GM21737 (cell line): Measurements from ENCODE around the gene ATP9A.
"Not testable (repeated sequence)": the region's sequence is repeated elsewhere in the genome, so short reads cannot be mapped to it uniquely, and the experiment has no call there.

Experiments
- ATAC-seq: cut with Tn5 transposase; IDR thresholded peaks from one replicate; pipeline ENCODE4 v1.9.1; 2021; ENCODE audit warnings: mild to moderate bottlenecking, moderate library complexity; ENCODE audit not compliant: unreplicated experiment

The ATP9A gene

GRCh38 chr20:51753220-51753619 is 15.0 kb downstream of the ATP9A start:
- ATAC-seq: not testable (repeated sequence)

- no peak for ATAC-seq
Measured at GRCh38 chr20:51752343-51752951, 15.7 kb downstream of the ATP9A start.

DNA sequence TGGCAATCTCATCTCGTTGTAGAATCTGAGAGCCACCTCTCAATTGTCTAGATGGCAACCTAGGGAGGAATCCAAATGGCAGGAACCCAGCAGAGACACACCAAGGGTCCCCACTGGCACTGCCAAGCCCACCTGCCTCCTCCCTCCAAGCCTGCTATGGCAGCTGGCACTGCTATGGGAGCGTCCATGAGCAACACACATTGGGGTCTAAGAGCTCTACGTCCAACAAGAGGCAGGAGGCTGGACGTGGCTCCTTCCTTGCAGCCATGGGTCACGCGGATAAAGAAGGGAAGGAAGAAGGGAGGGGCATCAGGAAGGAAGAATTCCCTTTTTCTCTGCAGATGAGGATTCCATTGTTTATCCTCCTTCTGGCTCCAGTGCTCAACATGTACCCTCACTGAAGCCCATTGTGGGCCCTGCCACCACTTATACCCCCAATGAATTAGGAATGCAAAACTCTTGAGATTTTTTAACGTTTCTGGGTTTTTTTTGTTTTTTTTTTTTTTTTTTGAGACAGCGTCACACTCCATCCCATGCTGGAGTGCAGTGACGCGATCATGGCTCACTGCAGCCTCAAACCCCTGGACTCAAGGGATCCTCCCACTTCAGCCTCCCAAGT is 17.3 kb downstream of the ATP9A start:
- no peak for ATAC-seq

- no peak for ATAC-seq
Measured at GRCh38 chr20:51750037-51750769, 18.0 kb downstream of the ATP9A start.

GRCh38 chr20:51749674-51750036 is 18.5 kb downstream of the ATP9A start:
- ATAC-seq: no peak

DNA sequence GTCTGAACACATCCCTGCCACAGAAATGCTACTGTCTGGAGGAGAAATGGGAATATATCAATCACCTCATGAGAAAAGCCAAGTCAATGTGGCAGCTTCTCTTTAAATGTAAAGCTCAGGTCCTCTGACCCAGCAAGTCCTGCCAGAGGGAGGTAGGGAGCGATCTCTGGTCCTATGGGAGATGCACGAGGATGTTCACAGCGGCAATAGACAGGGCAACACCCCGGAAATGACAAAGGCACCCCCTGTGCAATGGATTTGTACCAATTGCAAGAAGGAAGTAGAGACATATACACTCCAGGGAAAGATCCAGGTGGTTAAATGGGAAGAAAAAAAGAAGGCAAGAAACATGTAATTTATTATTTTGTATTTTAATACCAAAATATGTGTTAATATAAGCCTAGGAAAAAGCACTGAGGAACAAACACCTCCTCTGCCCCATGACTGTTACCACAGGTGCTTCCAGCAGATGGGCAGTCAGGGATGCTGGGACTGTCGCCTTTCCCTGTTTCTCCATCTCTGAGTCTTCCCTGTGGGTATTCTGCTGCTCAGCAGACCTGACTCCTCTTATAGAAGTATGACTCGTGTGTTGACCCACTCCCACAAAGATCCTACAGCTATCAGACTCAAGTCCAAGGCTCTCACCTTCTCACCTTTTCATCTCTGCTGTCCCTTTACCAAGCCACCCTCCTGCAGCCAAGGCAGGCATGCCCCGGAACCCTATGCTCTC is 20.8 kb downstream of the ATP9A start:
- ATAC-seq: no peak

DNA sequence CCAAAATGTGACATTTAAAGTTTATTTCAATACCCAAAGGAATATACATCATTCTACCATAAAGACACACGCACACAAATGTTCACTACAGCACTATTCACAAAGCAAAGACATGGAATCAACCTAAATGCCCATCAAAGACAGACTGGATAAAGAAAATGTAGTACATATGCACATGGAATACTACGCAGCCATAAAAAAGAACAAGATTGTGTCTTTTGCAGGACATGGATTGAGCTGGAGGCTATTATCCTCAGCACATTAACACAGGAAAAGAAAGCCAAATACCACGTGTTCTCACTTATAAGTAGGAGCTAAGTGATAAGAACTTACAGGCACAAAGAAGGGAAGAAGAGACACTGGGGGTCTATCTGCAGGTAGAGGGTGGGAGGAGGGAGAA is 22.4 kb downstream of the ATP9A start:
- no peak for ATAC-seq

- ATAC-seq: no peak
Measured at GRCh38 chr20:51740838-51741237, 27.4 kb downstream of the ATP9A start.

DNA sequence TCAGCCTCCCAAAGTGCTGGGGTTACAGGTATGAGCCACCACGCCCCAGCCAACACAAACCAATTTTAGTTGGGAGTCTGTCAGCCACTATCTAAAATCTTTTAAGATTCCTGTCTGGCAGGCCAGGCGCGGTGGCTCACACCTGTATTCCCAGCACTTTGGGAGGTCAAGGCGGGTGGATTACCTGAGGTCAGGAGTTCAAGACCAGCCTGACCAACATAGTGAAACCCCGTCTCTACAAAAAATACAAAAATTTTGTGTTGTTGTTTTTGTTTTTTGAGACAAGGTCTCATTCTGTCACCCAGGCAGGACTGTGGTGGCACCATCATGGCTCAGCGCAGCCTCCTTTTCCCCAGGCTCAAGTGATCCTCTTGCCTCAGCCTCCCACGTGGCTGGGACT is 27.9 kb downstream of the ATP9A start:
- not testable (repeated sequence) for ATAC-seq

GRCh38 chr20:51739722-51740249 is 28.4 kb downstream of the ATP9A start:
- ATAC-seq: no peak

DNA sequence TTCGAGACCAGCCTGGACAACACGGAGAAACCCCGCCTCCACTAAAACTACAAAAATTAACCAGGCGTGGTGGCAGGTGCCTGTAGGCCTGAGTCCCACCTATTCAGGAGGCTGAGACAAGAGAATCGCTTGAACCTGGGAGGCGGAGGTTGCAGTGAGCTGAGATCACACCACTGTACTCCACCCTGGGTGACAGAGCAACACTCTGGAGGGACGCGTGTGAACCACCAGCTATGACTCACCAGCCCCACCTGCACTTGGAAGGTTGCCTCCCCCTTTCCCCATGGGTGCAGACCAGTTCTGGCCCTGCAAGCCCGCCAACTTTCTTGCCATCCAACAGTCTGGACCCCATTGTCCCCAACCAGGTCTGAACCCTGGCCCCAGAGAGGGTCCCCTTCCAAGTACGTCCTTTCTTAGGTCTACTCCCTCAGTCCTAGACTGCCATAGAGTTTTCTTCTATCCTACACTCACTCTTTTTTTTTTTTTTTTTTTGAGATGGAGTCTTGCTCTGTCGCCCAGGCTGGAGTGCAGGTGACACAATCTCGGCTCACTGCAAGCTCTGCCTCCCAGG is 29.2 kb downstream of the ATP9A start:
- no peak for ATAC-seq

- not testable (repeated sequence) for ATAC-seq
Measured at GRCh38 chr20:51738261-51738660, 29.9 kb downstream of the ATP9A start.

DNA sequence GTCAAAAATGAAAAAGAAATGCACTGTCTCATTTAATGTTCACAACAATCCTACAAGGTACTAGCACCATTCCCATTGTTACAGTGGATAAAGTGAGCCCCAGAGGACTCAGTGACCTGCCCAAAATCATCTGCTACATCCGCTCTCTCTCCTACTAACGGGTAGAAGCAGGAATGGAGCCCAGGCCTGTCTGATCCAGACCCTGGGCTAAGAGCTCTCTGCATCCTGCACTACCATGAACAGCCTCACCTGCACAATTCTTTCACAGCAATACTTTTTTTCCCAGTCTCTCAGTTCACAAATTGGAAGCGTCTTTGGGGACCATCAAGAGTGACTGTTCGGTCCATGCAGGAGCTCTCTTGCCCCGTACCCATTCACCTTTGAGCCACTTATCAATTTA is 31.2 kb downstream of the ATP9A start:
- no peak for ATAC-seq

- no peak for ATAC-seq
Measured at GRCh38 chr20:51735728-51736600, 32.2 kb downstream of the ATP9A start.

DNA sequence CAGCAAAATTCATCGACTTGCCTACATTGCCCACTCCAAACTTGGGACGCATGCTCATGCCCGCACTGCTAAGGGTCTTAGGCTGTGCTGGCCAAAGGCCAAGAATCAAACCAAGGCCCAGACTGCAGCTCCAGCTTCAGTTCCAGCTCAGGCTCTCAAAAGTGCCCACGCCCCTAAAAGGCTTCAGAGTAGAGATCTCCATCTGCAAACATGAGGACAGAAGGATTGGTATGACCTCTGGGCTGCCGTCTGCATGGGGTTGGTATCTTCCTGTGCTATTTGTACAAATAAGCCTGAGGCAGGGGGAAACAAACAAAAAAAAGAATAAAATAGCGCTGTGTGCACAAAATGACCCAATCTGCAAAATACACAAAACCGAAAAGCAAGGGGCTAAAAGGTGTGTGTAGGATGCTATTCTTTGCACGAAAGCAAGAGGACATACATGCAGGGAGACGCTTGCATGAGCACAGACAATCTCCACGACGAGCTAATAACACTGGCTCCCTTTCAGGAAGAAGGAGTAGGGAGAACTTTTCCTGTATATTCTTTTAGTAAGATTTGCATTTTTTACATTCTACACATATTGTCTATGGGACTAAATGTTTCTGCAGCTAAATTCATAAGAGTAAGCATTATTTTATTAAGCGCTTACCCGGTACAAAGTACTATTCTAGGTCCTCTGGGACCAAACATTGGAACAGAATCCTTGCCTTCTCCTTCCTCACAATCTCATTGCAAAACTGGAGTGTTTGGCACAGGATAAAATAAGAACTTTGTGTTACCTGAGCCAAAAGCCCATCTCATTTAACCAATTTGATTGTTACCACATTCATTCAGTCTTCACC is 33.1 kb downstream of the ATP9A start:
- no peak for ATAC-seq

- no peak for ATAC-seq
Measured at GRCh38 chr20:51733070-51733469, 35.1 kb downstream of the ATP9A start.

DNA sequence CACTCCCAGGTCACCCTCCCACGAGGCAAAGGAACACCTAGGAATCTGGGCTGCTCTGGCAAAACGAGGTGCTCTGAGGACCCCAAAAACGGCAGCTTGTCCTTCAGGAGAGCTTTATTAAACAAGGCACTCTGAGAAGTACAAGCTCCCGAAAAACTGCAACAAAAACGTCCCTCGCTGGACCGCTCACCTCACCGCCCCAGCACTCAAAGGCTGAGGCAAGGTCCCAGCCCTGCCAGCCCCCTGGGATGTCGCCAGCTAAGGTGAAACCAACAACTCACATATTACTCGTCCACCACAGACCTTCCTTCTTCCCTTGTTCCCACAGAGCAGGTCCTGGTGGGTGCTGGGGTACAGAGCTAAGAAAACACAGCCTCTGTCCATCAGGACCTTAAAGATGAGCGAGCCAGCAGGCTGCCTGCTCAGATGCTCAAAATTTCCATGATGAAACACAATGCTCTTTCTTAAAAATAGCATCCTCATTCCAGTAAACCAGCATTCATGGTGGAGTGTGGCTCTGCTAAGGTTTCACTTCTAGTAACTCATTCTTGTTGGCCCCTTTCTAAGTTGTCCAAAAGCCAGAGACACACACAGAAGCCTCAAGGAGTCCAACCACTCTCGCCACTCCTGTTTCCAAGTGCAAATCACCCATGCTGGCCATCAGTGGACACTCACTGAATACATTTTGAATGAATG is 35.9 kb downstream of the ATP9A start:
- ATAC-seq: no peak

- ATAC-seq: no peak
Measured at GRCh38 chr20:51731731-51732095, 36.5 kb downstream of the ATP9A start.

DNA sequence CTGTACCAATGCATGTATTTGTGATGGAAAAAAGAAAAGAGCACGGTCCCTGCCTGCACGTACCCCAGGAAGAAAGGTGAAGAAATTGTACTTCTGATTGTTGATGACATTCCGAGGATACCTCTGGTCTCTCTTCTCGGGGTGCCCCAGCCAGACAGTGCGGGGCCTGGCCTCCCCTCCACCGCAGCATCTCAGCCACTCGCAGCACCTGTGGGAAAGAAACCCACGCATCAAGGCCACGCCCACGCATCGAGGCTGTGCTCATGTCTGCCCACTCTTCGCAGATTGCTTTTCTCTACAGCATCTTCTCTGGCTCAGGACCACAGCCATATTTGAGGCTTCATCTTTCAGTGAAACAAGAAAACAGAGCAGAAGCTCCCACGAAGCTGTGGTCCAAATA is 38.4 kb downstream of the ATP9A start:
- no peak for ATAC-seq
